Body of pancreas (tissue), 4 donors: ENCODE results near the gene SLC46A1.

Source experiments
- POLR2A ChIP-seq, 3 donors: fragments of 450-650 bp; IDR thresholded peaks; one replicate each; pipeline ENCODE4 v1.6.1; 2016; ENCODE audit warnings: antibody characterized with exemption in 3 of 3, mild to moderate bottlenecking in 2 of 3
- TF ChIP-seq, protein P1 (sequence below), 7 experiments: fragments of 450-650 bp in 4 of 7; fragments of 200-600 bp in 3 of 7; sonication (generic) in 3 of 7; IDR thresholded peaks; one replicate each; pipeline ENCODE4 v1.5.1; 2016 to 2019; ENCODE audit warnings: antibody characterized with exemption in 7 of 7

DNA sequence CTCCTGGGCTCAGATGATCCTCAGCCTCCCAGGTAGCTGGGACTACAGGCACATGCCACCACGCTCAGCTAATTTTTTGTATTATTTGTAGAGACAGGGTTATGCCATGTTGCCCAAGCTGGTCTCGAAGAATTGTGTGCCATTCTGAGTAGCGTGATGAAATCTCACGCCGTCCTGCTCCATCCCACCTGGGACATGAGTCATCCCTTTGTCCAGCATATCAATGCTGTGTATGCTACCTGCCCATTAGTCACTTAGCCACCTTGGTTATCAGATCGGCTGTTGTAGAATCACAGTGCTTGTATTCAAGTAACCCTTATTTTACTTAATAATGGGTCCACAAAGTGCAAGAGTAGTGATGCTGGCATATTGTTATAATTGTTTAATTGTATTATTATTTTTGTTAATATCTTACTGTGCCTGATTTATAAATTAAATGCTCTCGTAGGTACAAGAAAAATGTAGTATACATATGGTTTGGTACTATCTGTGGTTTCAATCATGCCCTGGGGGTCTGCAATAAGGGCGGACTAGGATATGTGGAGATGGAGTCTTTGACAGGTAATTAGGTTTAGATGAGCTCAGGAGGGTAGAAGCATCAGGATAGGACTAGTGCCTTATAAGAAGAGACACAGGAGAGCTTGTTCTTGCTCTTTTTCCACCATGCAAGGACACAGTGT, 40.8 kb upstream of the SLC46A1 start:
- TF ChIP-seq, protein P1, sequence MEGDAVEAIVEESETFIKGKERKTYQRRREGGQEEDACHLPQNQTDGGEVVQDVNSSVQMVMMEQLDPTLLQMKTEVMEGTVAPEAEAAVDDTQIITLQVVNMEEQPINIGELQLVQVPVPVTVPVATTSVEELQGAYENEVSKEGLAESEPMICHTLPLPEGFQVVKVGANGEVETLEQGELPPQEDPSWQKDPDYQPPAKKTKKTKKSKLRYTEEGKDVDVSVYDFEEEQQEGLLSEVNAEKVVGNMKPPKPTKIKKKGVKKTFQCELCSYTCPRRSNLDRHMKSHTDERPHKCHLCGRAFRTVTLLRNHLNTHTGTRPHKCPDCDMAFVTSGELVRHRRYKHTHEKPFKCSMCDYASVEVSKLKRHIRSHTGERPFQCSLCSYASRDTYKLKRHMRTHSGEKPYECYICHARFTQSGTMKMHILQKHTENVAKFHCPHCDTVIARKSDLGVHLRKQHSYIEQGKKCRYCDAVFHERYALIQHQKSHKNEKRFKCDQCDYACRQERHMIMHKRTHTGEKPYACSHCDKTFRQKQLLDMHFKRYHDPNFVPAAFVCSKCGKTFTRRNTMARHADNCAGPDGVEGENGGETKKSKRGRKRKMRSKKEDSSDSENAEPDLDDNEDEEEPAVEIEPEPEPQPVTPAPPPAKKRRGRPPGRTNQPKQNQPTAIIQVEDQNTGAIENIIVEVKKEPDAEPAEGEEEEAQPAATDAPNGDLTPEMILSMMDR (IDR thresholded peaks at IDR 0.05), result no peak
- no peak for TF ChIP-seq POLR2A (IDR thresholded peaks at IDR 0.05)
